Left lobe of liver (tissue), 2 donors: ENCODE measurements around the gene NRXN3. TPM values are rescaled to one million over a fixed set of nuclear protein-coding genes. Genes with fewer than 3 reads are reported as not detected.

ENCODE experiments used
- ATAC-seq: fragments of 200-7000 bp; cut with Tn5 transposase; one replicate; pipeline ENCODE4 v1.9.1; 2020; ENCODE audit warnings: mild to moderate bottlenecking, moderate library complexity
- DNase-seq: peaks from one replicate; pipeline ENCODE4 v3.0.0-alpha.2; 2020; ENCODE audit warnings: low spot score
- total RNA-seq: library from RNA; stranded (reverse); gene quantifications from one replicate; pipeline ENCODE4 v1.2.1, GENCODE V29; 2021
- donor health status: DM: no; HTN: no; CAD: no; lungs with moderate emphysema.
- donor health status: DM: no; HTN: yes; CAD: no.

NRXN3 gene
- total RNA-seq, 1 donor from 2014 or later = 0.20 TPM

DNA sequence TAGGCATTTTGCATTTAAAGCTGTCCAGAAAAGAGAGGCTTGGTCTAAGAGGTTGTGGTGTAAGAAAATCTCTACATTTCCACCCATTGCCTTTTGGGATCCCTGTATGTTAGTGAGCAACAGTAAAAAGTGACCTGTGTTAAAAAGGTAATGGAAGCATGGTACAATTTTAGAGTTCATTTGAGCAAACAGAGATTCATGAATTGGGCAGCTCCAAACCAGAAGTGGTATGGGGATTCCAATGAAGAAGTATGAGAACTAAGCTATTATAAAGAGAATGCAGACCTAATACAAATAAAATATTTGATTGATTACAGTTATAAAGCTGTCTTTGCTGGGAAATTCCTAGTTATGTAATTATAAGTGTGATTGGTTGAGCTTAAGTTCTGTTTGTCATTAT, 1134.1 kb downstream of the NRXN3 start:
- DNase-seq (no peak), ATAC-seq (no peak)

DNA sequence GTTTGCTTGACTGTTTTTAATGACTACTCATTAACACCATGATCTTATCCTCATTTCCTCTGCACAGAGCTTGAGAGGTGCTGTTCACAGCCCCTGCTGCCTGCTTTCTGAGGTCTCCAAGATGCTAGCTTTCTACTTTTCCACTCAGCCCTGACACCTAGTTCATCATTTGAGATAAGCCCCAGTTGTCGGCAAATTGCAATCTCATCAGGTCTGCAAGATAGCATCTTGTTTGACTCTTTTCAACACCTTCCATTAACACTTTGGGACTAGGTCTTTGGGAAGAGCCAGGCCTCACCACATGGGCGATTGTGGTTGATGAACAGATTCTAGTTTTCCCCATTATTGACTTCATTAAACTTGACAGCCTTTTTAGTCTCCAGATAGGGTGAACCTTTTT, 1136.4 kb downstream of the NRXN3 start:
- DNase-seq = no peak
- ATAC-seq = no peak

DNA sequence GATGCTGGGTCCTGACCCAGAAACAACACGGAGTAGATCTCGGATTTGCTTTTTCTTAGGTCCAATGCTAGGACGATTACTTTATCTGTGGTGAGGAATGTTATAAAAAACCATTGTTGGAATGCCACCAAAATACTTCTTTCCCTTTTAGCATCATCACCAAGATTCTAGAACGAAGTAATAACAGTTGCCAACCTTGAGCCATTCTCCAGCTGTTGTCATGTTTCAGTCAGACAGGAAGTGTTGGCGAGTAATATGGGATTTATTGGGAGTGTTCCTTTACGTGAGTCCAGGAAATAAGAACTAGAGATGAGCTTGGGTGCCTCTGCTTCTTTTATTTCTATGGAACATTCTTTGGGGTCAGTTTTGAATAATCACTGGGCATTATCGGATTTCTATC, 1148.2 kb downstream of the NRXN3 start:
- DNase-seq = no peak
- no peak for ATAC-seq

DNA sequence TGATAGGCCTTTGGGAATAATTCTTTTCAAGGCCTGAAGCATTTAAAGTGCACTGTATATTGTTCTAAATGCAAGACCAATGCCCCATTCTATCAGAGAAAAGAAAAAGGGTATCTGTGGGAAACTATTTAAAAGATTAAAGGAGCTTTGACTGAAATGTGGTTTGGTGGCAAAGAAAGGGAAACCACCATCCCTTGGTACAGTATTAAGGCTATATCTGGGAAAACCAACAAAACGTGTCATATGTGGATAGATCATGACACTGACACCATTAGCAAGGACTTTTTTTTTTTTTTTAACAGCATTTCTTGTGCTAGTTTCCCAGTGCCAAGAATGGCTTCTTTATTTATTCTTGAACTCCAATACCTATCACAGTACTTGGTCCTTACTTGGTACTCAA, 1150.4 kb downstream of the NRXN3 start:
- DNase-seq (no peak), ATAC-seq (no peak)

DNA sequence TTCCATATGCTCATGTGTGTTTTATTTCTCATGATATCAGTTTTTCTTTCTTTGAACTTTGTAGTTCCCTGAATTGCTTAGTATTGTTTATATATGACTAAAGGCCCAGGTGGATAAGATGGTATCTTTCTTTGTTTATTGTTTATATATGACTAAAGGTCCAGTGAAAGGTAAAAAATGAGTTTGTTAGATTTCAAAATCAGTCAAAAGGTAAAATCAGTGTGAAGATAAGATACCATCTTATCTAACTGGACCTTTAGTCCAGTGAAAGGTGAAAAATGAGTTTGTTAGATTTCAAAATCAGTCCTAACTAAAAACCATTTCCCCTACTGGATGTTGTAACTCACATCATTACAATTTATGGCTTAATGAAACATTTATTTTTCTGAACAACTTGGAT, 1150.9 kb downstream of the NRXN3 start:
- no peak for DNase-seq
- ATAC-seq = no peak

DNA sequence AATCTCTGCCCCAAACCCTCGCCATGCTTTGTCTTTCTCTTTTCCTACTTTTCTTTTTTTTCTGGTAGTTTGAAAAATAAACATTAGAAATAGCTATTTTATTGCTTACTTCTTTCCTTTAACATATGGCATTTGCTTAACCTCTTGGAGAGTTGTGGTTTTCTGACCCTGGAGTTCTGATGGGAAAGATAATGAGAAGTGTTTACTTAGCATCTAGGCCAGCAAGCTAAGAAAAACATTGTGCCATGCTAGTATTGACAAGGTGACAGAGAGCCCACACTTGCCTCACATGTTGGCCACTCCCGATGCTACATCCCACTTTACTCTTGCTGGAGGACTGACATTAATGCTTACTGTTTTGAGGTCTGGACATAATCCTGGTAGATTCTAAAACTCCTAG, 1154.9 kb downstream of the NRXN3 start:
- ATAC-seq (no peak), DNase-seq (no peak)

DNA sequence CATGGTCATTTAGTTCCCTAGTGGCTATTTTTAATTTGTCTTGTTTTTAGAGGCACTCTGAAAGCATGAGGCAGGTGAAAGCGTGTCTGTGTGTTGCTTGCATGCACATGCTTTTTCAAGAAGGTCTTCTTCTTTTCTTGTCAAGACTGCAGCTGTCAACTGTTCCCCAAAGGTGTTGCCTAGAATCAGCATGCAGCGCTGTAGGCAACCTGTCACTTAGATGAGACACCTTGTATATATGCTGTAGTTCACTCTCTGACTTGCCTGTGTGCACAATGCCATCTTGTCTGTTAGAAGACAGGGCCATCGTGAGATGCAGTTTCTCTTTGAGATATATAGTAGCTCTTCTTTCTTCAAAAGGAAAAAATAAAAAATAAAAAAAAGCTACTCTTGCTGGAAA, 1155.4 kb downstream of the NRXN3 start:
- DNase-seq (no peak), ATAC-seq (no peak)

DNA sequence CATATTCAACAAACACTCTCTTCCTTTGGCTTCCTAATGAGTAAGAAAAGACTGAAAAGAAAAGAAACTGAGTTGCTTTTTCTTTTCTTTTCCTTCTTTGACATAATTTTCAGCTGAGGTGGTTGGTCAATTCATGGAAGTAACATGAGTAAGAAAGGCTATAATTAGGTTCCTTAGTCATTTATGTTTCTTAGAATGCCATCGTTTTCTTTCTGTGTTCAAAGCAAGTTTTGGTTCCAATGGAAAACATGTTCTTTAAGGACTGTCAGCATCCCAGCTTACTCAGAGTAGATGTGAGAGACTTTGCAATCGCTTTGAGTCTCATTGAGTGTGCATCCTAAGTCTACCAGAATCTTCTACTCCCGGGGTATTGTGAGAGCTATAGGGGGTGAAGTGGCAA, 1158.7 kb downstream of the NRXN3 start:
- DNase-seq (no peak), ATAC-seq (no peak)

DNA sequence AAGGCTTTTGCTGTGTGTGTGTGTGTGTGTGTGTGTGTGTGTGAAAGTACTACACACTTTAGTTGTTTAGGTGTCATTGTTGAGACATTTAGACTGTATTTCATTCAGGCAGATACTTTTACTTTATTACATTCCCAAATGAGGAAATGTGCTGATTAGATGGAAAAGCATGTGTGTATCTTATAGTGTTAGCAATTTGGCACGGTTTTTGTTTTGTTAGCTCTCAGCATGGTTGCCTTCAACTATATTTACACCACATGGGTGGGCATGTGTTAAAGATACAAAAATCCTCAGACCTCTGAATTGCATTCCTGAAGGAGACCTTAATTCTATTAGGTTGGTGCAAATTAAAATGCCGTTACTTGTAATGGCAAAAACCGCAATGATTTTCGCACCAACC, 1161.7 kb downstream of the NRXN3 start:
- no peak for DNase-seq
- no peak for ATAC-seq

DNA sequence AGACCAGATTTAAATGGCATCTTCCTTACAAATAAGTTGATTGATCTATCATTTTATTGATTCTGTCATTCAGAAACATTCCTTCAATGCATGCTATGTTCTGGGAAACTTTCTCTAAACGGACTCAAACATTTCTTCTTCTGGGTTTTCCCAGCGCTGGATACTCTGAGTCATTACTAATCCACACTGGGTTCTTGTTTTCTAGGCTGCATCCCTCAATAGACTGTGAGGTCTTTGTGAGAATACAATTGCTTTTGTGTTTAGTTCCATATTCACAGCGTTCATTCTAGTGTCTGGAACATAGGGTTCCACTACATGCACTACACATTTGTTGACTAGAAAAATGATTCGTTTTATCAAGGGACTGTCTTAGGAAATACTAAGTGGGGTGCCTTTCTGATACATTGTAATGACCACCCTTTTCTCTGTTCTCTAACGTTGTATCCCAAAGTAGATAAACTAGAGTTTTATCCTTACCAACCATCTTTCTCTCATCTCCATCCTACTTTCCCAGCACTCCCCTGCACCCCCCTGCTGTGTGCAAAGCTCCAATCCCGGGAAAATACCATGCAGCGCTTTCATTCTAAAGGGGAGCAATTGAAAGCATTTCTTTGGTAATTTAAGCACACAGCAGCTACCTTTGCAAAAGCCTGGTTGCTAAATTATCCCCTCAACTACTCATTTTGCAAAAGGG, 1162.5 kb downstream of the NRXN3 start:
- DNase-seq = no peak
- no peak for ATAC-seq

DNA sequence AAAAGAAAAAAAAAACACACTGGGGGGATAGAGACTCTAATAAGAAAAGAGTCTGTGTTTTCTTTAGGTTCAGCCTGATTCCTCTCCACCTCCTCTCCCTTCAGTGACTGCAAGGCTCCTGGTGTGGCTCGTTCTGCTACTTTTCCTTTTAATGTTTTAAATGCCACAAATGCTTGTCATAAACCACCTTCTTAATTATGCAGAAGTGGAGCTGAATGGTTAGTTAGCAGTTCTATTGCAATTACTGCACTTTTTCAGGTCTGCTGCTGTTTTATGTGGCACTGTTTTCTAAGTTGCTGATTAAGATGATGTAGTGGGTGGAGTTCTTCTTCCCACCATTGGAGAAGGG, 1163.0 kb downstream of the NRXN3 start:
- no peak for DNase-seq
- no peak for ATAC-seq

DNA sequence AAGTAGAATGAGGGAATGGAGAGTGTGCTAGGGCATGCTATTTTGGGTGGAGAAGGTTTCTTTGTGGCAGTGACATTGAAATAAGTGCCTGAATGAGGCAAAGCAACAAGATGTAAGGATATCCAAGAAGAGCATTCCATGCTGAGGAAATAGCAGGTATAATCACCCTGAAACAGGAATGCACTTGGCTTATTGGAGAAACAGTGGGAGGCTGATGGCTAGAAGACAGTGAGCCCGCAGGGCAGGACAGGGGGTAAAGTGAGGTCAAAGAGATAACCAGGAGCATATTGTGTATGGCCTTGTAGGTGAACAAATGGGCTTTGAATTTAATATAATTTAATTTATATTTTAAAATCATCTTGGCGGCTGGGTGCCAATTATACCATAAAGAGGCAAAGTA, 1164.1 kb downstream of the NRXN3 start:
- ATAC-seq = no peak
- no peak for DNase-seq

DNA sequence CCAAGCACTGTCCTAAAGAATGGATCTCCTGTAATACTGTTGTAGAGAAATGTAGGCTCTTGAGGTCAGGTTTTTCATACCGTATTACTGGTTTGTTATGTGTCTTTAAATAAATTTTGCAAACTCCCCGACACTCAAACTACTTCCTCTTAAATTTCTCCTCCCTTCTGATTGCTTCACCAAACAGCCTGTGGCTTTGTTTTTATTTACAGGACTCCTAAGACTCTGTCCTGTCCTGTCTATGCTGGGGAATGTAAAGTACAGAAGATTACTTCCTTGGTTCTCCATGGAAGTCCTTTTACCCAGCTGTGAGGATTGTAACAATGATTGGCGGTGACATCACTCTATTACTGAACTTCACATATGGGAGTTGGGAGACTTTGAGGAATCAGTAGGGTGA, 1167.6 kb downstream of the NRXN3 start:
- no peak for DNase-seq
- ATAC-seq = no peak

DNA sequence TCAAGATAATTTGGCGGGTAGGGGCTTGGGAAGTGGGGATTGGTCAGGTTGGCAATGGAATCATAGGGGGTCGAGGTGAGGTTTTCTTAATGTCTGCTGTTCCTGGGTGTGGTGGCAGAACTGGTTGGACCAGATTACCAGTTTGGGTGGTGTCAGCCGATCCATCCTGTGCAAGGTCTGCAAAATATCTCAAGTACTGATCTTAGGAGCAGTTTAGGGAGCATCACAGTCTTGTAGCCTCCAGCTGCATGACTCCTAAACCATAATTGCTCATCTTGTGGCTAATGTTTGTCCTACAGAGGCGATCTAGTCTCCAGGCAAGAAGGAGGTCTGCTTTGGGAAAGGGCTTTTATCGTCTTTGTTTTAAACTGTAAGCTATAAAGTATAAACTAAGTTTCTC, 1172.8 kb downstream of the NRXN3 start:
- DNase-seq = no peak
- ATAC-seq = no peak

DNA sequence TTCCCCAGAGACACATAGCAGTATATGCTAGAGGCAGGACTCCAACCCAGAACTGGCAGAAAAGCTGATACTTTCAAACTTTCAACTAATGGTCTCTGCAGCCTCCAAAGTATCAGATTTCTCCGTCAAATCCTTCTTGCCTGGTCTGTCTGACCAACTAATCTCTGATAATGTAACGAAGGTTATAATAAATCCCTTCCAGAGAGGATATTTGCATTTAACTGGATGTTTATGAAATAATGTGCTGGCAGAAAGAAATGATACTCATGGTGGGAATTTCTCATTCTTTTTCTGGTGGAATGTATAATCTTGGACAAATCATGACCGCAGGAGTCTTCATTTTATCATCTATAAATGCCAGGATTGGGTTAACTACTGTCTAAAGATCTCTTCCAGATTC, 1180.8 kb downstream of the NRXN3 start:
- no peak for ATAC-seq
- no peak for DNase-seq

DNA sequence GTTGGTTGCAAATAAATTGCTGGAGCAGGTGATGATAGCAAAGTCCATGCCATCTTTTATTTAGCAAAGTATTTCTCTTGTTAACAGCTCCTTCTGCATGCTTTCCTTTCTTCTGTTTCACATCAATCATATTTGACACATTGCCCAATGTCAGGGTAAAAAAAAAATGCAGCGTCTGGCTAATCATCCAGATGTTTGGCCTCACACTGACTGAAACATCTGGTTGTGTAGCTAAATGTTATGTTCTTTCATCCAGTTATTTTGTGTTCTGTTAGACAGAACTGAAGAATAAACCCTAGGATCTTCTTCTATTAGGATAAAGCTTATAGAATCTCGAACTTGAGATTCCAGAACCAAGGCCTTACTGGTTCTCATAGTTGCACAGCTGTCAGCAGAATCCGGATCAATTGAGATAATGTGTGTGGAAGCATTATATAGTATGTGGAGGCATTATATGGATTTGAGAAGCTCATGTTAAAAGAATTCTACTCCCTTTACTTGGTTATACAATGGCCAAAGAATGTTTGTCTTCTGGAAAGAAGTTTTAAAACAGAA, 1182.0 kb downstream of the NRXN3 start:
- DNase-seq (no peak), ATAC-seq (no peak)

DNA sequence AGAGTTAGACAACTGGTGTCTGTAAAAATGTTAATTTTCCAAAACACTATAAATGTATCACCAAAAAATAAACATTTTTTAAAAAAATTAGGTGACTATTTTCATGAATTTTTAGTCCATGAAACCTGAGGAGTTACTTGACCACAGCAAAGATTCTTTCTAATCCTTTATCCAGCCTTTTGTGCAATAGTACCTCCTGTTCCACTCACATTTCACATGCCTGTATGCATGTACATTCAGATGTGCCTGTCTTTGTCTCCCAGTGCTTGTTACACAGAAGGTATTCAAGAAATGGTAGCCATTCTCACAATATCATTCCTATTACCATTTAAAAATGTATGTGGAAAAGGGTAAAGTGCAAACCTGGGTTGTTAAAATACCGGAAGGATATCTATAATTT, 1184.2 kb downstream of the NRXN3 start:
- no peak for ATAC-seq

DNA sequence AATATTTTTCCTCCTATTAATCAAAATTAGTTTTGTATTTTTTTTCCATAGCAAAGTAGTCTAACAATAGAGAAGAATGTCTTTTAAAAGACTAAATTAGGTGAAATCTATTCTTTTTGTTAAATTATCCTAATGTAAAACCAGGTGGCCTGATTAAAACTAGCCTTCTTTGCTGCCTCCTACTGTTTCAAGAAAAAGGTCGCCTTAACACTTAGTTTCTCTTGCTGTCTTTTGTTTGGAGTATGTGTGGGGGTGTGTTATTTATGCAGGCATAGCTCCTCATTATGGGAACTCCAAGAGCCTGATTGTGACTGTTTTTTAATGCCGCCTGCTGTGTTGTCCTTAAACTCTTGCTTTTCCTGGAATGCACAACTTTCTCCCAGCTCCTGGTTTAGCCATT, 1185.9 kb downstream of the NRXN3 start:
- ATAC-seq (no peak), DNase-seq (no peak)

More for the DNA sequence above, 1184.2 kb downstream of the NRXN3 start:
- no peak for DNase-seq

DNA sequence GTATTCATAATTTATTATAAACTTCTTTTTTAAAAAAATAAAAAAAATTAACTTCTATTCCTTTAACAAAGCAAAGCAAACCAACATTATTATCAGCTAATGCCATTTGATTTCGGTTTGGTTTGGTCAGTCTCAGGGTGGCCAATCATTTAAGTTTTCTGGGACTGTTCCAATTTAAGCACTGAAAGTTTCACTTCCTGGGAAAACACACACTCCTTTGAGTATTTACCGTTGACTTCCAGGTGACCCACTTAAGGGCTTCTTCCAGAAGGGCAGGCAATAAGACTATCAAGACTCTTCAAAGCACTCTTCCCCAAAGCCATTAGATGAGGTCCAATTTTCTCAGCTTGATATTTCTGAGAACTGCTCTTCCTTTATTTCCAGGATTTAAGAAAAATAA, 1187.1 kb downstream of the NRXN3 start:
- DNase-seq = no peak

DNA sequence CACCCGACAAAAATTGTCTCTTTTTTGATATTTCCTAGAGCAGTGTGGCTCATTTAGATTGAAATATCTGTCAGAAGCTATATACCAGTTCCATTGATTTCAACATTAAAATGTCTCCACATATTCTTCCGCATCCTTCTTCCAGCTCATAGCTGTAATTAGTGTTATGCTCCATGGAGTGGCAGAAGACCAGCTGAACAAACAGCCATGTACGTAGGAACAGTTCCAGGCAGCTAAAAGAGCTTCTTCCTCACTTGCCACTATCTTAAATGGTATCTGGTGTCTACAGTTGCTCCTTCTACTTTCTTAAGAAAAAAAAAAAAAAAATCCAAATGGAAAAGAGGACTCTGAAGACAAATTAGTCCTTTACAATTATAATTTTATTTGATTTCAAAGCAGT, 1193.1 kb downstream of the NRXN3 start:
- ATAC-seq (no peak), DNase-seq (no peak)

More for the DNA sequence above, 1187.1 kb downstream of the NRXN3 start:
- ATAC-seq = no peak

DNA sequence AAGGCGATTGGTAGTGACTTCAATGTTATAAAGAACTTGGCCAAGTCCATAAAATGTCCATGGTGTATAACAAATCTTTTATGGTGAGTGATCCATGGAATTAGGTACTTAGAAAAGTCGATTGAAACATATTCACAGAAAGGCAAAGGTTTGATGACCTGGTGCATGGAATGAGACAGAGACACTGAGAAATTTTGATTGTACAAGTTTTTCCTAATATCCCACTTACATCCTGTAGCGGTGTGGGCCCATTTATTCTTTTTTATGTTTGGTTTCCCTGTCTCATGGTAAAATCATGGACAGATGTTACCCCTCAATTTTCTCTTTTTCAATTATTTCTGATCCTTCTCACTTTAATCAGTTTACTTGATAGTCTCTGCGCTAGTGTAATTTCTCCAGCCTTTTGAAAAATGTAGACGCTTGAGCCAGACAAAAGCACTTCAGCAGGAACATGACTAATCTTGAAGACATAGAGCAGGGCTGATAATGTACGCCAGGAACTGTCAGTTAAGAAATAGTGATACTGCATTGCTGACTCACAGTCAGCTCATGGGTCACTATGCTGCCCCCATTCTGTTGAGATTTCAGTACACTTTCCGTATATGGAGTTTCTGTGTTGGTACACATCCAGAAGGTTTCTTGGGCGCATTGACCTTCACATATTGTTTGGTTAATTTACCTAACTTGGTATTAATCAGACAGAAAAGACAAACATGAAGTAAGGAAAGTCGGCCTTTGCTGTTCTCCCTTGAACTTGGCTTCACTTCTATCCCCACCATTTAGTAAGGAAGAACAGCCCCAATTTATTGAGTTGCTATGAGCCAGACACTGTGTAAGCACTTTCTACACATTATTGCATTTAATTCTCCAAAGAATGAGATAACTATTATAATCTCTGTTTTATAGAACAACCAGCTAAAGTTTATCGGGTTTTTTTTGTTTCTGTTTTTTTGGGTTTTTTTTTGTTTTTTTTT, 1199.5 kb downstream of the NRXN3 start:
- DNase-seq (no peak), ATAC-seq (peak; percentile 26)

DNA sequence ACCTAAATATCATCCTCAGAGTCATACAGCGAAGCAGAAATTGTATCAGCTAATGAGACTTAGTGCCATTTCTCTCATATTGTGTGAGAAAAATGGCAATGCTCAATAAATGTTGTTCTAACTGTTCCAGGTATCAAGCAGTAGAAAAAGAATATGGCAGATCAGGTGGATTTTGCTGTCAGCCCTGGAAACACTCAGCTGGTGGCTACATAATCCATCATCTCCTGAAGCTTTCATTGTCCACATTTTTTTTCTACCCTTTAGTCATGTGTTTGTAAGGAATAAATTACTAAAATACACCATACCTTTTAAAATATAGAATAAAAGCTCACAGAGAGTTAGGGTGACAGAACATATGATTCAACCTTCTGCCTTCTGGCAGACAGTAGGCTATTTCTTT, 1200.8 kb downstream of the NRXN3 start:
- no peak for DNase-seq
- no peak for ATAC-seq
